ENCODE results near the gene STK35.
A peak's percentile ranks its signal among the peaks of the same experiment; 100 is the strongest.

Gene STK35

DNA sequence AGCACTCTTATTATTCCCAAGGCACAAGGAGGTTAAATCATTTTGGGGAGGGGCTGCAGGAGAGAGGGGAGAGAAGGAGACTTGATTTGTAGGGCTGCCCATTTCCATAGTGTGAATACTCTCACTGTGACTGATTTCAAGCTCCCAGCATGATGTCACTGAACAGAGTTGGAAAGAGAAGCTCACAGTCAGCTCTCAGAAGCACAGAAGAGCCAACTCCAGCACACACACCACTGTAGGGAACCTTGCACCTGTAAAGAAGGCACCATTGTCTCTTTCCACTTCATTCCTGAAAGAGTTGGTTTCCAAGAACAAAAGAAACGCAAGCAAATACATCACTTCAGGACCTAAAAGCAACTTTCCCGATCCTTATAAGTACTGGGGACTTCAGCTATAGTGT lies 12.7 kb upstream of the STK35 start:
- Histone ChIP-seq H3K4me1 (ENCODE audit: control insufficient read depth, low read length) (peaks cover 6% of the 10 kb centered on the region), H3K36me3 (ENCODE audit: control insufficient read depth, low read length) (no peaks in the 10 kb centered on the region), H3K4me2 (ENCODE audit: low read length) (no peak overlapping the region), H3K79me2 (ENCODE audit: control insufficient read depth, low read length) (no peaks in the 10 kb centered on the region), H3K27ac (ENCODE audit: low read depth, low read length) (no peak overlapping the region), H3K9me2 (replicated peaks; ENCODE audit: control insufficient read depth, low read length) (no peaks in the 10 kb centered on the region), H4K20me1 (ENCODE audit: control insufficient read depth, insufficient read depth, low read depth, low read length) (no peaks in the 10 kb centered on the region), H3F3A (ENCODE audit: control insufficient read depth, insufficient read depth) (no peaks in the 10 kb centered on the region), H3K27me3 (ENCODE audit: control insufficient read depth, low read length) (peaks cover 51% of the 10 kb centered on the region), H3K9me3 (ENCODE audit: control insufficient read depth, insufficient read depth, low read length) (no peaks in the 10 kb centered on the region), H3K4me3 (ENCODE audit: low read length) (no peak overlapping the region)
- TF ChIP-seq, protein P1, sequence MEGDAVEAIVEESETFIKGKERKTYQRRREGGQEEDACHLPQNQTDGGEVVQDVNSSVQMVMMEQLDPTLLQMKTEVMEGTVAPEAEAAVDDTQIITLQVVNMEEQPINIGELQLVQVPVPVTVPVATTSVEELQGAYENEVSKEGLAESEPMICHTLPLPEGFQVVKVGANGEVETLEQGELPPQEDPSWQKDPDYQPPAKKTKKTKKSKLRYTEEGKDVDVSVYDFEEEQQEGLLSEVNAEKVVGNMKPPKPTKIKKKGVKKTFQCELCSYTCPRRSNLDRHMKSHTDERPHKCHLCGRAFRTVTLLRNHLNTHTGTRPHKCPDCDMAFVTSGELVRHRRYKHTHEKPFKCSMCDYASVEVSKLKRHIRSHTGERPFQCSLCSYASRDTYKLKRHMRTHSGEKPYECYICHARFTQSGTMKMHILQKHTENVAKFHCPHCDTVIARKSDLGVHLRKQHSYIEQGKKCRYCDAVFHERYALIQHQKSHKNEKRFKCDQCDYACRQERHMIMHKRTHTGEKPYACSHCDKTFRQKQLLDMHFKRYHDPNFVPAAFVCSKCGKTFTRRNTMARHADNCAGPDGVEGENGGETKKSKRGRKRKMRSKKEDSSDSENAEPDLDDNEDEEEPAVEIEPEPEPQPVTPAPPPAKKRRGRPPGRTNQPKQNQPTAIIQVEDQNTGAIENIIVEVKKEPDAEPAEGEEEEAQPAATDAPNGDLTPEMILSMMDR (IDR thresholded peaks at IDR 0.05; ENCODE audit: low read depth, low read length, poor library complexity, severe bottlenecking), result no peak
- no peak for TF ChIP-seq EZH2phosphoT487 (IDR thresholded peaks at IDR 0.05; ENCODE audit: borderline replicate concordance, low read length)

DNA sequence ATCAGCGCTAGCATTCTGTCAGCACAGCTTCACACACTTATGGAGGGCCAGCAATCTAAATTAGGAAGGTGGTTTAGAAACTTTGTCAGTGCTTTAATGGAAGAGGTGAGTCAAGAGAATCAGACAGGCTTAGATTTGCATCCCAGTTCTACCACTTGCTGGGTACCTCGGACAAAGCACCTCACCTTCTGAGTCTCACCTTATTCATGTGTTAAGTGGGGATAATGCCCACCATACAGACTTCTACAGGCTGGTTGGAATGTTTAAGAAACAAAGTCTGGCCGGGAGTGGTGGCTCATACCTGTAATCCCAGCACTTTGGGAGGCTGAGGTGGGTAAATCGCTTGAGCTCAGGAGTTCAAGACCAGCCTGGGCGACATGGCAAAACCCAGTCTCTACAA lies 12.2 kb upstream of the STK35 start:
- no peaks in the 10 kb centered on the region for H3K36me3 ChIP-seq (ENCODE audit: control insufficient read depth, low read length)
- no peaks in the 10 kb centered on the region for H3F3A ChIP-seq (ENCODE audit: control insufficient read depth, insufficient read depth)
- peaks cover 54% of the 10 kb centered on the region for H3K27me3 ChIP-seq (ENCODE audit: control insufficient read depth, low read length)
- H3K4me1 ChIP-seq (ENCODE audit: control insufficient read depth, low read length), result peaks cover 10% of the 10 kb centered on the region
- no peaks in the 10 kb centered on the region for H3K9me3 ChIP-seq (ENCODE audit: control insufficient read depth, insufficient read depth, low read length)
- no peaks in the 10 kb centered on the region for H3K9me2 ChIP-seq (replicated peaks; ENCODE audit: control insufficient read depth, low read length)
- H3K4me3 ChIP-seq (ENCODE audit: low read length), result no peak overlapping the region
- H3K27ac ChIP-seq (ENCODE audit: low read depth, low read length), result no peak overlapping the region
- H4K20me1 ChIP-seq (ENCODE audit: control insufficient read depth, insufficient read depth, low read depth, low read length), result no peaks in the 10 kb centered on the region
- no peak for TF ChIP-seq EZH2phosphoT487 (IDR thresholded peaks at IDR 0.05; ENCODE audit: borderline replicate concordance, low read length)
- TF ChIP-seq, protein P1 (IDR thresholded peaks at IDR 0.05; ENCODE audit: low read depth, low read length, poor library complexity, severe bottlenecking), result no peak
- no peaks in the 10 kb centered on the region for H3K79me2 ChIP-seq (ENCODE audit: control insufficient read depth, low read length)
- H3K4me2 ChIP-seq (ENCODE audit: low read length), result no peak overlapping the region

DNA sequence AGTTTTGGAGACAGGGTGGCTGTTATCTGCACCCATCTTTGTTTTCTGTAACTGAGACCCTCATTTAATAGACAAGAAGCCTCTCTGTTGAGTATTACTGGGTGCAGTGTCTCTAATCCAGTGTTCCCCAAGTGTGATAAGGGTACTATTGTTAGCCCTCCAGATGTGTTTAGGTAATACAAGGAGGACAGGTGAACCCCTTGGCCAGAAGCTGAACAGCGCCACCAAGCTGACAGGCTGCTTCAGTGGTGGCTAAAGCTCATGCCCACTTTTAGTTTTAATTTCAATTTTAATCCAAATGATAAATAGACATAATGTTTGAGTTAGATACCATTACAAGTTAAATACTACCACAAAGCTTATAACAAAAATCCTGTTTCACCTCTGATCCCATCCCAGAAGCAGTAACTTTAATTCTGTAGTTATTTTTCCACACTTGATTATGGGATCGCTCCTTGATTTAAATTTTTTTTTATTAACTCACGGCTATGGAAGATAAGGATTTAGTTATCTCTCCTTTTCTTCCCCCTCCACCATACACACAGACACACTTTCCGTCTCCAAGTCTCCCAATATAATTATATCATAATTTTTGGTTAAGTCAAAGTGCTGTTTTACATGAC lies 8.4 kb upstream of the STK35 start:
- Histone ChIP-seq H3K27ac (ENCODE audit: low read depth, low read length) (no peak overlapping the region), H3K4me1 (ENCODE audit: control insufficient read depth, low read length) (peaks cover 10% of the 10 kb centered on the region), H3K36me3 (ENCODE audit: control insufficient read depth, low read length) (no peaks in the 10 kb centered on the region), H3K79me2 (ENCODE audit: control insufficient read depth, low read length) (no peaks in the 10 kb centered on the region), H3K27me3 (ENCODE audit: control insufficient read depth, low read length) (peaks cover 34% of the 10 kb centered on the region), H3K4me3 (ENCODE audit: low read length) (no peak overlapping the region), H4K20me1 (ENCODE audit: control insufficient read depth, insufficient read depth, low read depth, low read length) (no peaks in the 10 kb centered on the region), H3F3A (ENCODE audit: control insufficient read depth, insufficient read depth) (no peaks in the 10 kb centered on the region), H3K9me3 (ENCODE audit: control insufficient read depth, insufficient read depth, low read length) (no peaks in the 10 kb centered on the region), H3K9me2 (replicated peaks; ENCODE audit: control insufficient read depth, low read length) (no peaks in the 10 kb centered on the region), H3K4me2 (ENCODE audit: low read length) (peak overlapping the region; percentile 54)
- TF ChIP-seq, protein P1 (IDR thresholded peaks at IDR 0.05; ENCODE audit: low read depth, low read length, poor library complexity, severe bottlenecking), result peak; percentile 84
- TF ChIP-seq EZH2phosphoT487 (IDR thresholded peaks at IDR 0.05; ENCODE audit: borderline replicate concordance, low read length), result no peak
